ENCODE data around the gene NEXN.
"Not testable (repeated sequence)": the region's sequence is repeated elsewhere in the genome, so short reads cannot be mapped to it uniquely, and the experiment has no call there.

The NEXN gene

GRCh38 chr1:77976433-77977076, 88.1 kb downstream of the NEXN start:
- DNase-seq (ENCODE audit: low spot score), result no peak
- ChIA-PET POLR2A (ENCODE audit: low non-redundant PET) (no interaction called here), CTCF (interaction anchor here (0.7 to 1.7 kb wide), 3 partner anchors 136 to 145 kb away, joined by 3 to 13 read pairs (median 3); no protein-coding TSS in a partner anchor)
- TF ChIP-seq CTCF (conservative IDR thresholded peaks at IDR 0.05; ENCODE audit: low read depth), result no peak
- peak overlapping the region; percentile 61 for H3K27ac ChIP-seq

GRCh38 chr1:77977989-77978292, 89.5 kb downstream of the NEXN start:
- CTCF ChIA-PET, result interaction anchor here (0.8 kb wide), 2 partner anchors 99 to 137 kb away, joined by 3 to 5 read pairs; no protein-coding TSS in a partner anchor
- POLR2A ChIA-PET (ENCODE audit: low non-redundant PET), result interaction anchor here (0.9 kb wide), 1 partner anchor 14 kb away, joined by 4 read pairs; no protein-coding TSS in a partner anchor
- peak overlapping the region; percentile 98; the same call in 1 of the 2 replicates for H3K27ac ChIP-seq
- TF ChIP-seq CTCF (conservative IDR thresholded peaks at IDR 0.05; ENCODE audit: low read depth), result no peak
- DNase-seq (ENCODE audit: low spot score), result no peak

GRCh38 chr1:77978293-77978968, 90.0 kb downstream of the NEXN start:
- CTCF ChIA-PET, result interaction anchor here (0.6 to 0.8 kb wide), 3 partner anchors 98 to 136 kb away, joined by 3 to 5 read pairs (median 3); no protein-coding TSS in a partner anchor
- DNase-seq (ENCODE audit: low spot score), result peak; percentile 67
- TF ChIP-seq CTCF (conservative IDR thresholded peaks at IDR 0.05; ENCODE audit: low read depth), result no peak
- peak overlapping the region; percentile 98 for H3K27ac ChIP-seq
- POLR2A ChIA-PET (ENCODE audit: low non-redundant PET), result interaction anchor here (0.6 to 0.9 kb wide), 2 partner anchors 13 to 26 kb away, joined by 3 to 4 read pairs; no protein-coding TSS in a partner anchor

GRCh38 chr1:77978969-77979876, 90.8 kb downstream of the NEXN start, which contains the start of gene FUBP1:
Gene FUBP1, minus strand, starts transcription at chr1:77979072. Its CDS starts 68 bp downstream, at chr1:77979004.
- DNase-seq (ENCODE audit: low spot score), result peak; percentile 92
- ChIA-PET POLR2A (ENCODE audit: low non-redundant PET) (no interaction called here), CTCF (interaction anchor here (0.6 kb wide), 1 partner anchor 135 kb away, joined by 3 read pairs; no protein-coding TSS in a partner anchor)
- peak within 1 kb of the TSS; percentile 98 for H3K27ac ChIP-seq
- TF ChIP-seq CTCF (conservative IDR thresholded peaks at IDR 0.05; ENCODE audit: low read depth), result peak; percentile 85

GRCh38 chr1:77983352-77983996, 95.0 kb downstream of the NEXN start:
- DNase-seq (ENCODE audit: low spot score); H3K27ac ChIP-seq; POLR2A ChIA-PET (ENCODE audit: low non-redundant PET): not testable (repeated sequence)
- CTCF ChIA-PET, result interaction anchor here (1.1 kb wide), 1 partner anchor 8 kb away, joined by 4 read pairs; no protein-coding TSS in a partner anchor

- TF ChIP-seq CTCF (conservative IDR thresholded peaks at IDR 0.05; ENCODE audit: low read depth), result no peak
- POLR2A ChIA-PET (ENCODE audit: low non-redundant PET), result no interaction called here
- no peak for DNase-seq (ENCODE audit: low spot score)
- CTCF ChIA-PET, result no interaction called here
- no peak overlapping the region for H3K27ac ChIP-seq
Observed at GRCh38 chr1:77983997-77984355, 95.6 kb downstream of the NEXN start.
